ENCODE results near the gene MAD1L1.

MAD1L1 gene

DNA sequence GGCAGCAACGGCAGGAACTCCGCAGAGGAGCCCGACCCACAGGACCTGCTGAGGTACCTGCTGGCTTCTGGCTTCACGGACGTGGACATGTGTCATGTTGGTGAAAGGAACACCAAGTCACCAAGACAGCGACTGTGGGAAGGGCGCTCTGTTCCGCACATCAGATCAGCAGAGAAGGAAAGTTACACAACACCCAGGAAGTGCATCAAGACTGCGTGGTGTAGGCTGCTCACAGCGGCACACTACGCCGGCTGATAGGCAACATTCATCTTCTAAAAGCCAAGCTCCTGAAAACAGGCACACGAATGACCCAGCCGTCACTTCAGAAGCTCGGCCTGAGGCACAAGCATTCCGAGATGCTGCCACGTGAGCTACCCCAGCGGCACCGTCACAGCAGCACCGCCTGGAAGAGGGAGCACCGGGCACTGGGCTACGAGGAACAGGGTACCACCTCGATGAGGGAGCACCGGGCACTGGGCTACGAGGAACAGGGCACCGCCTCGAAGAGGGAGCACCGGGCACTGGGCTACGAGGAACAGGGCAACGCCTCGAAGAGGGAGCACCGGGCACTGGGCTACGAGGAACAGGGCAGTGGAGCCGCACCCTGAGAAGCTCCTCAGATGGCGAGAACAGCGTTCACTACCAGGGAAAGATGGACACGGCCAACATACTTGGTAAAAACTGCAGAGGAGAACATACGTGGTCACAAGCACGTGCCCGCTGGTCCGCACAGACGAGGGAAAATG is 86.7 kb downstream of the MAD1L1 start:
- TF ChIP-seq, protein P1, sequence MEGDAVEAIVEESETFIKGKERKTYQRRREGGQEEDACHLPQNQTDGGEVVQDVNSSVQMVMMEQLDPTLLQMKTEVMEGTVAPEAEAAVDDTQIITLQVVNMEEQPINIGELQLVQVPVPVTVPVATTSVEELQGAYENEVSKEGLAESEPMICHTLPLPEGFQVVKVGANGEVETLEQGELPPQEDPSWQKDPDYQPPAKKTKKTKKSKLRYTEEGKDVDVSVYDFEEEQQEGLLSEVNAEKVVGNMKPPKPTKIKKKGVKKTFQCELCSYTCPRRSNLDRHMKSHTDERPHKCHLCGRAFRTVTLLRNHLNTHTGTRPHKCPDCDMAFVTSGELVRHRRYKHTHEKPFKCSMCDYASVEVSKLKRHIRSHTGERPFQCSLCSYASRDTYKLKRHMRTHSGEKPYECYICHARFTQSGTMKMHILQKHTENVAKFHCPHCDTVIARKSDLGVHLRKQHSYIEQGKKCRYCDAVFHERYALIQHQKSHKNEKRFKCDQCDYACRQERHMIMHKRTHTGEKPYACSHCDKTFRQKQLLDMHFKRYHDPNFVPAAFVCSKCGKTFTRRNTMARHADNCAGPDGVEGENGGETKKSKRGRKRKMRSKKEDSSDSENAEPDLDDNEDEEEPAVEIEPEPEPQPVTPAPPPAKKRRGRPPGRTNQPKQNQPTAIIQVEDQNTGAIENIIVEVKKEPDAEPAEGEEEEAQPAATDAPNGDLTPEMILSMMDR (IDR thresholded peaks at IDR 0.05; ENCODE audit: poor library complexity, severe bottlenecking): no peak
- no peaks in the 10 kb centered on the region; the same call in 1 of the 2 replicates for H3K36me3 ChIP-seq (ENCODE audit: low read depth)

DNA sequence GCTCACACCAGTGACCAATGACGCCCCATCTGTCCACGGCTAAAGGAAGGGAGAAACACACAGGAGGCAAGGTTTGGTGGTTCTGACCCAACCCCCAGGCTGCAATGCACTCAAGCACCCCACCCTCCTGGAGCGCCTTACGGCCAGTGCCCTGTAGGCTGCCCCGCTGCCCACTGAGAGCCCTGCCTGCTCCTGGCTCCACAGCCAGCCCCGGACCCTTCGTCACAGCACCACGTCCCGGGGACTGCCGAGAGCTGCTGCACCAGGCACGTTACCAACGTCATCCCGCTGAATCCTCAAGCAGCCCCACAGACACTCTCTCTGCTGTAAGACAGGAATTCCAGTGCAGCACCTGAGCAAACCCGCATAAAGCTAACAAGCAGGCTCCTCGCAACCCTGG is 87.8 kb downstream of the MAD1L1 start:
- no peaks in the 10 kb centered on the region for H3K4me1 ChIP-seq (ENCODE audit: insufficient read depth, poor library complexity, severe bottlenecking)
- H3K27ac ChIP-seq (ENCODE audit: poor library complexity, severe bottlenecking): no peak overlapping the region
- no peak overlapping the region for H3K4me3 ChIP-seq (ENCODE audit: severe bottlenecking)
- H3K9me3 ChIP-seq (ENCODE audit: severe bottlenecking): no peaks in the 10 kb centered on the region
- H3K27me3 ChIP-seq (ENCODE audit: insufficient read depth, poor library complexity, severe bottlenecking): no peaks in the 10 kb centered on the region
- ATAC-seq (ENCODE audit: low read depth) (no peak), DNase-seq (ENCODE audit: low spot score) (no peak)
- no peaks in the 10 kb centered on the region; the same call in 1 of the 2 replicates for H3K36me3 ChIP-seq (ENCODE audit: low read depth)
- TF ChIP-seq, protein P1 (IDR thresholded peaks at IDR 0.05; ENCODE audit: poor library complexity, severe bottlenecking): no peak

More for the DNA sequence above, 86.7 kb downstream of the MAD1L1 start:
- H3K27me3 ChIP-seq (ENCODE audit: insufficient read depth, poor library complexity, severe bottlenecking): no peaks in the 10 kb centered on the region
- H3K9me3 ChIP-seq (ENCODE audit: severe bottlenecking): no peaks in the 10 kb centered on the region
- no peak overlapping the region for H3K27ac ChIP-seq (ENCODE audit: poor library complexity, severe bottlenecking)
- no peaks in the 10 kb centered on the region for H3K4me1 ChIP-seq (ENCODE audit: insufficient read depth, poor library complexity, severe bottlenecking)
- ATAC-seq (ENCODE audit: low read depth) (no peak), DNase-seq (ENCODE audit: low spot score) (no peak)
- H3K4me3 ChIP-seq (ENCODE audit: severe bottlenecking): no peak overlapping the region

DNA sequence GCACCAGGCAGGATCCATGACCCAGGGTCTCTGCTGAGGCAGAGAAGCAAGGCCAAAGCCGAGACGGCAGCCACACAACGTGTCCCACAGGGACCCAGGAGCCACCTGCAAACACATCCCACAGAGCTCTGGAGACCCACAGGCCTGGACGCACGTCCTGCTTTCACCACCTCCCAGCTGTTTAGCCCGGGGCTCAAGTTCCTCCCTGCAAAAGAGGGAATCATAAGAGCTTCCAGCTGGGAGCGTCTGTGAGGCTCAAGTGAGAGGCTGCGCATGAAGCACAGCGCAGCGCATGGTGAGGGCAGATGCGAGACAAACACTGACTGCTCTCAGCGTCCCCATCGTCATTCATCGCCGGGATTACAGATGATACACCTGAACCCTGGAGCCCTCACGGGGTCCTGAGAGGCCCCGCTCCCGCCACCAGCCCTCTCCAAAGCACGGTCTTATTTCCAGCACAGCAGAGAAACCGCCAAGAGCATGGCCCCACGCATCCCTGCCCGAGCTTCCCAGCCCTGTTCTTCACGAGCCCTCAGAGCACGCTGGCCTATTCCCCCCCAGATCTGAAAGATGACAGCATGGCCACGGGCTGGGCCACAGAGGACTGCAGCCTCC is 88.7 kb downstream of the MAD1L1 start:
- no peaks in the 10 kb centered on the region for H3K9me3 ChIP-seq (ENCODE audit: severe bottlenecking)
- no peaks in the 10 kb centered on the region; the same call in 1 of the 2 replicates for H3K36me3 ChIP-seq (ENCODE audit: low read depth)
- no peaks in the 10 kb centered on the region for H3K4me1 ChIP-seq (ENCODE audit: insufficient read depth, poor library complexity, severe bottlenecking)
- H3K4me3 ChIP-seq (ENCODE audit: severe bottlenecking): no peak overlapping the region
- H3K27ac ChIP-seq (ENCODE audit: poor library complexity, severe bottlenecking): no peak overlapping the region
- DNase-seq (ENCODE audit: low spot score): no peak
- TF ChIP-seq, protein P1 (IDR thresholded peaks at IDR 0.05; ENCODE audit: poor library complexity, severe bottlenecking): no peak
- H3K27me3 ChIP-seq (ENCODE audit: insufficient read depth, poor library complexity, severe bottlenecking): no peaks in the 10 kb centered on the region
- no peak for ATAC-seq (ENCODE audit: low read depth)

DNA sequence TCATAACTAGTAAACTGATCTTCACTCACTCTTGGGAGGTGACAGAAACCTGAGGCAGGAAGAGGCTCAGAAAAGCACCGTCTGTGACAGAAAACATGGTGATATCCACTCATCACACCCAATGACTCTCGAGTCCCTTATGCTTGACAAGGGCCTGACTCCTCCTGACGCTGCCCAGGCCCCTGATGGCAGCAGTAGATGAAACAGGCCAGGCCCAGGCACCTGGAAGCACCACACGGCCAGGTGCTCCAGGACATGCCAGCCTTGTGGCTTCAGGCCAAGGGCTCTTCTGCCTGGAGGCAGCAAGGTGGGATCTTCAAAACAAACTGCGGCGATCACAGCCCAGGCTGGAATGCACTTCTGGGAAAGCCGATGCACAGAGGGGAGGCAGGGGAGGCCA is 89.3 kb downstream of the MAD1L1 start:
- DNase-seq (ENCODE audit: low spot score): no peak
- Histone ChIP-seq H3K4me3 (ENCODE audit: severe bottlenecking) (no peak overlapping the region), H3K27me3 (ENCODE audit: insufficient read depth, poor library complexity, severe bottlenecking) (no peaks in the 10 kb centered on the region), H3K27ac (ENCODE audit: poor library complexity, severe bottlenecking) (no peak overlapping the region), H3K9me3 (ENCODE audit: severe bottlenecking) (no peaks in the 10 kb centered on the region), H3K36me3 (ENCODE audit: low read depth) (no peaks in the 10 kb centered on the region), H3K4me1 (ENCODE audit: insufficient read depth, poor library complexity, severe bottlenecking) (no peaks in the 10 kb centered on the region)
- ATAC-seq (ENCODE audit: low read depth): no peak
- TF ChIP-seq, protein P1 (IDR thresholded peaks at IDR 0.05; ENCODE audit: poor library complexity, severe bottlenecking): no peak

DNA sequence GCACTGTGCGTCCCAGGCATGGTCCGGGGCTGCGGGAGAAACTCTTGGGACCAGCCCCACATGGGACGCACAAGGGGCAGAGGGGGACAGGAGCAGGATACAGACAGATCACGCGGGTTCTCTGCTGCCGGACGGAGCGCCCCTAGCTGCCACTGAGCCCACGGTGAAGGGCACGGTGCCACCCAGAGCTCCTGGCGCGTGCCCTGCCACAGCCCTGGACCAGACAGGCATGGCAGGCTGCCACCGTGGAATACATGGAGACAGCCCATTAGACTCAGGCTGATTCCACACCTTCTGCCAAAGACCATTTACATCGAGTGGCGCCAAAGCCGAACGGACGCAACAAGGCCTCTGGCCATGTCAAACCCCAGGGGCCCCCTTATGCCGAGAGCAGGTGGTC is 90.4 kb downstream of the MAD1L1 start:
- DNase-seq (ENCODE audit: low spot score): no peak
- no peak for ATAC-seq (ENCODE audit: low read depth)
- Histone ChIP-seq H3K27ac (ENCODE audit: poor library complexity, severe bottlenecking) (no peak overlapping the region), H3K4me3 (ENCODE audit: severe bottlenecking) (no peak overlapping the region), H3K36me3 (ENCODE audit: low read depth) (no peaks in the 10 kb centered on the region), H3K27me3 (ENCODE audit: insufficient read depth, poor library complexity, severe bottlenecking) (no peaks in the 10 kb centered on the region), H3K4me1 (ENCODE audit: insufficient read depth, poor library complexity, severe bottlenecking) (no peaks in the 10 kb centered on the region), H3K9me3 (ENCODE audit: severe bottlenecking) (no peaks in the 10 kb centered on the region)
- TF ChIP-seq, protein P1 (IDR thresholded peaks at IDR 0.05; ENCODE audit: poor library complexity, severe bottlenecking): no peak

Data from RWPE2 (cell line).